Fibroblast of lung (primary cell): ENCODE results near the gene PALLD. TPM values are rescaled to one million over a fixed set of nuclear protein-coding genes. Genes with fewer than 3 reads are reported as not detected.
A peak's percentile ranks its signal among the peaks of the same experiment; 100 is the strongest.

Experiments used
- DNase-seq, 2 donors: peaks; one replicate each; pipeline versions ENCODE4 v3.0.0 to v3.0.0-alpha.2; 2010; ENCODE audit warnings: low read depth in 2 of 2
- H2AFZ ChIP-seq: 2 replicates; pipeline ENCODE4 v1.5.1; 2012; ENCODE audit warnings: low read length, control low read depth, inconsistent platforms
- H3K27ac ChIP-seq: 2 replicates; pipeline ENCODE4 v1.5.1; 2011; ENCODE audit warnings: low read length, control low read depth; ENCODE audit not compliant: insufficient read depth
- H3K27me3 ChIP-seq: 2 replicates; pipeline ENCODE4 v1.5.1; 2011; ENCODE audit warnings: mild to moderate bottlenecking, low read length; ENCODE audit not compliant: control insufficient read depth, insufficient read depth
- H3K36me3 ChIP-seq: 2 replicates; pipeline ENCODE4 v1.5.1; 2011; ENCODE audit warnings: low read length; ENCODE audit not compliant: control insufficient read depth, insufficient read depth
- H3K4me1 ChIP-seq: 2 replicates; pipeline ENCODE4 v1.5.1; 2011; ENCODE audit warnings: low read length; ENCODE audit not compliant: control insufficient read depth, insufficient read depth; ENCODE audit errors: extremely low read depth
- H3K4me2 ChIP-seq: 2 replicates; pipeline ENCODE4 v1.5.1; 2011; ENCODE audit warnings: low read length, control low read depth; ENCODE audit not compliant: insufficient read depth; ENCODE audit errors: extremely low read depth
- H3K4me3 ChIP-seq, 4 experiments: fragments of 200-600 bp in 1 of 4; sonication (generic) in 1 of 4; replicated peaks in 1 of 4; 2 replicates each; pipeline ENCODE4 v1.5.1; 2011 to 2016; ENCODE audit warnings: low read length in 4 of 4, low read depth in 3 of 4, mild to moderate bottlenecking in 3 of 4, control low read depth in 2 of 4, inconsistent platforms in 1 of 4, mixed read lengths in 1 of 4; ENCODE audit not compliant: insufficient read depth in 1 of 4; ENCODE audit errors: control extremely low read depth in 1 of 4
- H3K79me2 ChIP-seq: 2 replicates; pipeline ENCODE4 v1.5.1; 2012; ENCODE audit warnings: mild to moderate bottlenecking, low read length, inconsistent platforms; ENCODE audit not compliant: control insufficient read depth, insufficient read depth
- H3K9ac ChIP-seq: 2 replicates; pipeline ENCODE4 v1.5.1; 2011; ENCODE audit warnings: mild to moderate bottlenecking, low read length, control low read depth; ENCODE audit not compliant: insufficient read depth
- H3K9me3 ChIP-seq: 2 replicates; pipeline ENCODE4 v1.5.1; 2012; ENCODE audit warnings: low read depth, low read length; ENCODE audit not compliant: control insufficient read depth, insufficient read depth
- H4K20me1 ChIP-seq: 2 replicates; pipeline ENCODE4 v1.5.1; 2011; ENCODE audit warnings: low read length; ENCODE audit not compliant: control insufficient read depth, insufficient read depth; ENCODE audit errors: extremely low read depth
- EZH2 ChIP-seq: IDR thresholded peaks from 2 replicates; pipeline ENCODE4 v1.5.1; 2012; ENCODE audit warnings: low read length, control low read depth, mild to moderate bottlenecking; ENCODE audit errors: missing control alignments
- polyA plus RNA-seq, 2 donors: library from polyadenylated mRNA; depleted of rRNA in 1 of 2; stranded (reverse) in 1 of 2; unstranded in 1 of 2; fragments of >200 nt; gene quantifications; 2 replicates each; pipeline ENCODE4 v1.2.1, GENCODE V29; 2011 to 2012; ENCODE audit warnings: missing spikeins in 1 of 2
- total RNA-seq: library from RNA; depleted of rRNA; stranded (reverse); fragments of >200 nt; gene quantifications from 2 replicates; pipeline ENCODE4 v1.2.1, GENCODE V29; 2014
- TF ChIP-seq, protein P1 (sequence below), 2 donors: IDR thresholded peaks in 1 of 2; conservative IDR thresholded peaks in 1 of 2; 1 replicate in 1 of 2; 2 replicates in 1 of 2; pipeline ENCODE4 v1.5.1; 2011 to 2012; ENCODE audit warnings: low read length in 2 of 2, control low read depth in 1 of 2, inconsistent platforms in 1 of 2, low read depth in 1 of 2, mild to moderate bottlenecking in 1 of 2

PALLD gene
- total and polyA plus RNA-seq, 2 donors (not counting 1 experiment from before 2014, with no cell fraction given): 200 to 205 TPM

DNA sequence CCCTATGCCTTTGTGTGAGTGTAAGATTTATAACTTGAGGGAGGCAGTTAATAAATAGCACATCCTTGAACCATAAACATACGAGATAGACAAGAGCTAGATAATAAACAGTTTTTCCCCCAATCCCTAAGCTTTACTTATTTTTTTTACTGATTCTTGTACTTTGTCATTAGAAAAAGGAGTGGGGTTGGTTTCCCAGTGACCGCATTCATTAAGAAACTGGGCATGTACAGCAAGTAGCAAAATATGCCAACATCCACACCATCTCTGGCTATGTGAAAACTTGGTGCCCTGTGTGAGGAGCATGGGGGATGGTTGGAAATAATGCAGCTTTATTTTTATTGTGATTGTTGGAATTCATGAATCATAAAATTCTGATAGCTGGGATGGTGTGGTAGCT, 337.0 kb downstream of the PALLD start:
- H3K79me2 ChIP-seq: peaks cover 66% of the 10 kb centered on the region

DNA sequence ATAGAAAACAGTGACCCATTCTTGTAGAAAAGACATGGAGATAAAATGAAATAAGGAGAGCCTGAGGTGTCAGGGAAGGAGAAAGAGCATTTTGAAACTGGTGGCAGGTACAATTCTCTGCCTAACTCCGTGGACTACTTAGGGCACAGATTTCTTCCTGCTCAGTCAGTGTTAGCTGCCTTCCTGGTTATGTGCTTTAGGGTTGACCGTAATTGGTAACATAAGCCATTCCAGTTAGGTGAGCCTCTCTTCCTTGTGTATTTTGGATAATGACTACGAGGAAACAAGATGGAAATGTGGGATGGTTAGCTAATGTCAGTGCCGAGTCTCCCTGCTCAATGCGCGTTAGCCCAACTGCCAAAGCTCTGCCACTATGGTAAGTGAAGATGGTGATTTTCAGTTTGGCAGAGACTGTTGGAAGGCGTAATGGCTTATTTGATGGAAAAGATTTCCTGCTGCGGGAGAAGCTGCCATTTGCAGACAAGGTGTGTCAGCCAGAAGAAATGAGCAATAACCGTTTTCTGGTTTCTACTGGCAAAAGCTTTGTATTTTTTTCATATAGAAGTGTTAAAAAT, 339.1 kb downstream of the PALLD start:
- peaks cover 81% of the 10 kb centered on the region for H3K79me2 ChIP-seq
- no peaks in the 10 kb centered on the region for H3K9me3 ChIP-seq
- no peak overlapping the region for H2AFZ ChIP-seq
- peaks cover 2% of the 10 kb centered on the region for H4K20me1 ChIP-seq
- peaks cover 2% of the 10 kb centered on the region for H3K36me3 ChIP-seq
- H3K4me3 ChIP-seq: no peak overlapping the region
- no peak overlapping the region for H3K27ac ChIP-seq
- H3K4me2 ChIP-seq: peak overlapping the region; percentile 41
- H3K27me3 ChIP-seq: no peaks in the 10 kb centered on the region
- TF ChIP-seq, protein P1, sequence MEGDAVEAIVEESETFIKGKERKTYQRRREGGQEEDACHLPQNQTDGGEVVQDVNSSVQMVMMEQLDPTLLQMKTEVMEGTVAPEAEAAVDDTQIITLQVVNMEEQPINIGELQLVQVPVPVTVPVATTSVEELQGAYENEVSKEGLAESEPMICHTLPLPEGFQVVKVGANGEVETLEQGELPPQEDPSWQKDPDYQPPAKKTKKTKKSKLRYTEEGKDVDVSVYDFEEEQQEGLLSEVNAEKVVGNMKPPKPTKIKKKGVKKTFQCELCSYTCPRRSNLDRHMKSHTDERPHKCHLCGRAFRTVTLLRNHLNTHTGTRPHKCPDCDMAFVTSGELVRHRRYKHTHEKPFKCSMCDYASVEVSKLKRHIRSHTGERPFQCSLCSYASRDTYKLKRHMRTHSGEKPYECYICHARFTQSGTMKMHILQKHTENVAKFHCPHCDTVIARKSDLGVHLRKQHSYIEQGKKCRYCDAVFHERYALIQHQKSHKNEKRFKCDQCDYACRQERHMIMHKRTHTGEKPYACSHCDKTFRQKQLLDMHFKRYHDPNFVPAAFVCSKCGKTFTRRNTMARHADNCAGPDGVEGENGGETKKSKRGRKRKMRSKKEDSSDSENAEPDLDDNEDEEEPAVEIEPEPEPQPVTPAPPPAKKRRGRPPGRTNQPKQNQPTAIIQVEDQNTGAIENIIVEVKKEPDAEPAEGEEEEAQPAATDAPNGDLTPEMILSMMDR (conservative IDR thresholded peaks at IDR 0.05 in 1 of 2, IDR thresholded peaks at IDR 0.05 in 1 of 2; ENCODE audit: low read depth in 1 of 2, low read length in 2 of 2): no peak
- TF ChIP-seq EZH2: no peak
- H3K4me1 ChIP-seq: peaks cover 4% of the 10 kb centered on the region
- DNase-seq: no peak
- H3K9ac ChIP-seq: no peak overlapping the region

More for the DNA sequence above, 337.0 kb downstream of the PALLD start:
- DNase-seq: no peak
- peaks cover 3% of the 10 kb centered on the region for H3K4me1 ChIP-seq
- H4K20me1 ChIP-seq: peaks cover 2% of the 10 kb centered on the region
- H3K27me3 ChIP-seq: no peaks in the 10 kb centered on the region
- peak overlapping the region; percentile 68 to 96 (median 82) for H3K4me3 ChIP-seq
- H2AFZ ChIP-seq: no peak overlapping the region
- H3K9ac ChIP-seq: peak overlapping the region; percentile 20
- H3K9me3 ChIP-seq: no peaks in the 10 kb centered on the region
- no peak overlapping the region for H3K27ac ChIP-seq
- peak overlapping the region; percentile 69 for H3K4me2 ChIP-seq
- TF ChIP-seq, protein P1 (conservative IDR thresholded peaks at IDR 0.05 in 1 of 2, IDR thresholded peaks at IDR 0.05 in 1 of 2; ENCODE audit: low read depth in 1 of 2, low read length in 2 of 2): no peak
- TF ChIP-seq EZH2: no peak
- peaks cover 2% of the 10 kb centered on the region for H3K36me3 ChIP-seq

DNA sequence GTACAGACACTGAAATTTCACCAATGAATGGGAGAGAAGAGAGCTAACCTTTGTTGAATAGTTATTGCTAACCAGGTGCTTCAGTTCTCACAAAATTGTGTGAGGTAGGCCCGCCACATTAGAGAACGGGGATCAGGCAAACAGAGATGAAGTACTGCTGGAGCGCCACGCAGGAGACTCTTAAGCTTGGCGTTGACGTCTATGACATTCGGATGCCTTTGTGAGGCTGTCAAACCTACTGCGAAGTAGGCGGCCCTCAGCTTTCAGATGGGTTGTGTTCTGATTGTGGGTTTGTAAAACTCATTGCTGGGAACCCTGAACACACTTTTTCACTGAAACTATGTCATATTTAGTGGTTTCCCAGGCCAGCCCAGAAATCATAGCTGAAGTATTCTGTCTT, 339.6 kb downstream of the PALLD start:
- H3K79me2 ChIP-seq: peaks cover 86% of the 10 kb centered on the region
- no peak overlapping the region for H3K4me3 ChIP-seq
- no peak overlapping the region for H2AFZ ChIP-seq
- no peaks in the 10 kb centered on the region for H3K9me3 ChIP-seq
- H4K20me1 ChIP-seq: peaks cover 2% of the 10 kb centered on the region
- H3K36me3 ChIP-seq: peaks cover 2% of the 10 kb centered on the region
- TF ChIP-seq, protein P1 (conservative IDR thresholded peaks at IDR 0.05 in 1 of 2, IDR thresholded peaks at IDR 0.05 in 1 of 2; ENCODE audit: low read depth in 1 of 2, low read length in 2 of 2): no peak
- no peak for TF ChIP-seq EZH2
- H3K4me1 ChIP-seq: peaks cover 4% of the 10 kb centered on the region
- no peaks in the 10 kb centered on the region for H3K27me3 ChIP-seq
- H3K27ac ChIP-seq: no peak overlapping the region
- H3K9ac ChIP-seq: no peak overlapping the region
- H3K4me2 ChIP-seq: no peak overlapping the region
- DNase-seq: peak in 1 of 2 donors; percentile 20
